ENCODE results near the gene ENO1.

ENO1 gene

DNA sequence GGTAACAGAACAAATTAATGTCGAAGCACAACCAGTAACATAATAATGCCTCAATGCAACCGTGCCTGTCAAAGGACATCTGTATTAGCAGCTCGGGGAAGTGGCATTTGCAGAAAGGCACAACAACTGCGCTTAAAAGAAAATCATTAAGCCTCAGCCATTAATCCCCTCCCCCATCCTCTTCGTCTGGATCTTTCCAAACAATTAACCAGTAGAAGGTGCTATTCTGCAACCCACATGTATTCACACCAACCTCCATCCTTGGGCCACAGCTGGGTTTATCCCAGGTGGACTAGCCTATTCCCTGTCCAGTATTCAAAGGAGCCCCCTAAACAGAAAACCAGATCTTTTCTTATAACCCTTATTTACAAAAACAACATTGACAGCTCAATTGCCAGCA, 63.6 kb downstream of the ENO1 start:
- DNase-seq (ENCODE audit: low read depth in 1 of 2, low spot score in 1 of 2): no peak

GRCh38 chr1:8813991-8814390, 64.5 kb downstream of the ENO1 start:
- no peak for DNase-seq (ENCODE audit: low read depth in 1 of 2, low spot score in 1 of 2)

GRCh38 chr1:8813016-8813763, 65.3 kb downstream of the ENO1 start:
- no peak for DNase-seq (ENCODE audit: low read depth in 1 of 2, low spot score in 1 of 2)

GRCh38 chr1:8812081-8812480, 66.4 kb downstream of the ENO1 start:
- DNase-seq (ENCODE audit: low read depth in 1 of 2, low spot score in 1 of 2): no peak

Measured in activated CD4-positive, alpha-beta T cell treated with anti-CD3 and anti-CD28 coated beads, Interleukin-2, amount 50 U/mL, for 24 hours (primary cell).